ENCODE measurements around the gene SEC16A.

SEC16A gene

GRCh38 chr9:136527721-136528710 lies 45.2 kb upstream of the SEC16A start:
- DNase-seq (ENCODE audit: low spot score): peak; percentile 83
- no peak for TF ChIP-seq CTCF (IDR thresholded peaks at IDR 0.05; ENCODE audit: extremely low read depth, missing control alignments)

GRCh38 chr9:136527131-136527530 lies 44.3 kb upstream of the SEC16A start:
- no peak for TF ChIP-seq CTCF (IDR thresholded peaks at IDR 0.05; ENCODE audit: extremely low read depth, missing control alignments)

DNA sequence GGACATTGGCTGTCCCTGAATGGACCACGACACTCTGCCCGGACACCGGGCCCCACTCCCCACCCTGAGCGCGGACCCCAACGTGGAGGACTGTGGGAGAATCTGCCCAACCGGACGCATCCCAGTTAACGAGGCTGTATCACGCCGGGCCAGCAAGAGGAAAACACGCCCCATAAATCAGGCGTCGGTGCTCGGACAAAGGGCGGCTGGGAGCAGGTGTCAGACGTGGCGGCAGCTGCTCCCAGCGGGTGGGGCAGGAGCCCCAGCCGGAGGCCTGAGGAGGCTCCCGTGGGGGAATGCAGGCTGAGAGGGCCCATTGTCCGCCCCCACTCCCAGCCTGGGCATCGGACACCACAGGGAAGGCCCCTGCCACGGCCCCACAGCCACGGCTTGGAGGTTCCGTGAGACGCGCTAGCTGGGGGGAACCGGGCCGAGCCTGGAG lies 43.8 kb upstream of the SEC16A start:
- DNase-seq (ENCODE audit: low spot score): no peak
- no peak for TF ChIP-seq CTCF (IDR thresholded peaks at IDR 0.05; ENCODE audit: extremely low read depth, missing control alignments)

More at GRCh38 chr9:136527131-136527530, 44.3 kb upstream of the SEC16A start:
- DNase-seq (ENCODE audit: low spot score): no peak

GRCh38 chr9:136525841-136526499 lies 43.1 kb upstream of the SEC16A start:
- DNase-seq (ENCODE audit: low spot score): no peak
- no peak for TF ChIP-seq CTCF (IDR thresholded peaks at IDR 0.05; ENCODE audit: extremely low read depth, missing control alignments)

- TF ChIP-seq CTCF (IDR thresholded peaks at IDR 0.05; ENCODE audit: extremely low read depth, missing control alignments): no peak
- no peak for DNase-seq (ENCODE audit: low spot score)
These were observed 42.4 kb upstream of the SEC16A start for GRCh38 chr9:136525207-136525606.

GRCh38 chr9:136522314-136523237 lies 39.7 kb upstream of the SEC16A start:
- TF ChIP-seq CTCF (IDR thresholded peaks at IDR 0.05; ENCODE audit: extremely low read depth, missing control alignments): no peak
- DNase-seq (ENCODE audit: low spot score): no peak

All from GM20000 (cell line).